T-helper 22 cell (primary cell): Measurements from ENCODE around the gene SLC30A7.
"Not testable (repeated sequence)": the region's sequence is repeated elsewhere in the genome, so short reads cannot be mapped to it uniquely, and the experiment has no call there.

Experiments
- DNase-seq: peaks from one replicate; pipeline ENCODE4 v3.0.0-alpha.2; 2020; ENCODE audit warnings: low read depth

SLC30A7 gene

GRCh38 chr1:100936194-100936967 is 40.5 kb downstream of the SLC30A7 start:
- DNase-seq, result no peak

- DNase-seq, result no peak
Observed at GRCh38 chr1:100941098-100941527, 45.2 kb downstream of the SLC30A7 start.

- no peak for DNase-seq
Observed at GRCh38 chr1:100941580-100942216, 45.8 kb downstream of the SLC30A7 start.

- no peak for DNase-seq
Observed at GRCh38 chr1:100942304-100943046, 46.6 kb downstream of the SLC30A7 start.

GRCh38 chr1:100943533-100943932 is 47.6 kb downstream of the SLC30A7 start:
- no peak for DNase-seq

- not testable (repeated sequence) for DNase-seq
Observed at GRCh38 chr1:100946064-100946463, 50.2 kb downstream of the SLC30A7 start.

- not testable (repeated sequence) for DNase-seq
Observed at GRCh38 chr1:100947816-100948215, 51.9 kb downstream of the SLC30A7 start.

- not testable (repeated sequence) for DNase-seq
Observed at GRCh38 chr1:100948721-100949405, 53.0 kb downstream of the SLC30A7 start.

- DNase-seq, result peak; percentile 54
Observed at GRCh38 chr1:100949515-100950158, 53.7 kb downstream of the SLC30A7 start.

- DNase-seq, result no peak
Observed at GRCh38 chr1:100950337-100950736, 54.4 kb downstream of the SLC30A7 start.

- DNase-seq, result no peak
Observed at GRCh38 chr1:100950781-100951180, 54.9 kb downstream of the SLC30A7 start.

- DNase-seq, result no peak
Observed at GRCh38 chr1:100952104-100952745, 56.3 kb downstream of the SLC30A7 start.

GRCh38 chr1:100952970-100953369 is 57.1 kb downstream of the SLC30A7 start:
- DNase-seq, result not testable (repeated sequence)

- no peak for DNase-seq
Observed at GRCh38 chr1:100953960-100954730, 58.3 kb downstream of the SLC30A7 start.

GRCh38 chr1:100955322-100955721 is 59.4 kb downstream of the SLC30A7 start:
- no peak for DNase-seq

GRCh38 chr1:100959502-100960060 is 63.7 kb downstream of the SLC30A7 start:
- no peak for DNase-seq

GRCh38 chr1:100960098-100960497 is 64.2 kb downstream of the SLC30A7 start:
- no peak for DNase-seq

- no peak for DNase-seq
Observed at GRCh38 chr1:100968621-100969020, 72.7 kb downstream of the SLC30A7 start.

- no peak for DNase-seq
Observed at GRCh38 chr1:100969327-100969726, 73.4 kb downstream of the SLC30A7 start.

GRCh38 chr1:100971021-100971420 is 75.1 kb downstream of the SLC30A7 start:
- no peak for DNase-seq
